HL-60 (cell line): Measurements from ENCODE around the gene SLC29A4.
"Not testable (repeated sequence)": the region's sequence is repeated elsewhere in the genome, so short reads cannot be mapped to it uniquely, and the experiment has no call there.

Experiments used
- DNase-seq, 2 experiments: peaks; one replicate each; pipeline ENCODE4 v3.0.0-alpha.2; 2010 to 2020; ENCODE audit warnings: low read depth in 1 of 2, low spot score in 1 of 2
- H3K27ac ChIP-seq: fragments of 250-450 bp; sonication (Bioruptor Pico); replicated peaks from 2 replicates; pipeline ENCODE4 v1.5.1; 2020; ENCODE audit warnings: mild to moderate bottlenecking, moderate library complexity
- H3K27me3 ChIP-seq: fragments of 250-450 bp; sonication (Bioruptor Pico); 2 replicates; pipeline ENCODE4 v1.5.1; 2021; ENCODE audit warnings: mild to moderate bottlenecking, moderate library complexity; ENCODE audit not compliant: insufficient read depth, poor library complexity, severe bottlenecking
- H3K4me3 ChIP-seq: replicated peaks from 2 replicates; pipeline ENCODE4 v1.5.1; 2011; ENCODE audit warnings: mild to moderate bottlenecking, control low read depth, low read length; ENCODE audit not compliant: insufficient read depth
- CTCF ChIP-seq: IDR thresholded peaks from one replicate; pipeline ENCODE4 v1.5.1; 2011; ENCODE audit warnings: low read length, control low read depth, inconsistent platforms; ENCODE audit not compliant: insufficient read depth
- GABPA ChIP-seq: IDR thresholded peaks from 2 replicates; pipeline ENCODE4 v1.6.1; 2012; ENCODE audit warnings: low read depth
- POLR2AphosphoS5 ChIP-seq: IDR thresholded peaks from 2 replicates; pipeline ENCODE4 v1.6.1; 2012; ENCODE audit warnings: low read depth
- REST ChIP-seq: IDR thresholded peaks from 2 replicates; pipeline ENCODE4 v1.6.1; 2012; ENCODE audit warnings: low read depth; ENCODE audit not compliant: insufficient replicate concordance
- SPI1 ChIP-seq: IDR thresholded peaks from 2 replicates; pipeline ENCODE4 v1.6.1; 2012; ENCODE audit warnings: low read depth, mild to moderate bottlenecking, borderline replicate concordance

SLC29A4 gene

GRCh38 chr7:5320802-5321396, 38.2 kb downstream of the SLC29A4 start:
- no peak for TF ChIP-seq SPI1
- no peak for TF ChIP-seq CTCF
- no peak for TF ChIP-seq REST
- no peak for TF ChIP-seq POLR2AphosphoS5
- no peak for TF ChIP-seq GABPA
- no peak for DNase-seq
- Histone ChIP-seq H3K27me3 (no peaks in the 10 kb centered on the region), H3K27ac (no peak overlapping the region), H3K4me3 (no peak overlapping the region)

- H3K27me3 ChIP-seq = no peaks in the 10 kb centered on the region
- H3K4me3 ChIP-seq = no peak overlapping the region
- no peak for DNase-seq
- TF ChIP-seq SPI1 (no peak), REST (no peak), POLR2AphosphoS5 (no peak), GABPA (no peak), CTCF (no peak)
- H3K27ac ChIP-seq = no peak overlapping the region
Measured at GRCh38 chr7:5322621-5323410, 40.1 kb downstream of the SLC29A4 start.

- not testable (repeated sequence) for H3K27ac ChIP-seq, H3K27me3 ChIP-seq, DNase-seq, H3K4me3 ChIP-seq
Measured at GRCh38 chr7:5323800-5324781, 41.3 kb downstream of the SLC29A4 start.

GRCh38 chr7:5324961-5325360, 42.2 kb downstream of the SLC29A4 start:
- DNase-seq = no peak
- H3K4me3 ChIP-seq = no peak overlapping the region
- H3K27ac ChIP-seq = no peak overlapping the region
- H3K27me3 ChIP-seq = no peaks in the 10 kb centered on the region
- TF ChIP-seq GABPA (no peak), POLR2AphosphoS5 (no peak), SPI1 (no peak), CTCF (no peak), REST (no peak)
